8988T (cell line): ENCODE data around the gene CAPN3.

Experiments
- DNase-seq: peaks from one replicate; pipeline ENCODE4 v3.0.0; 2011

Gene CAPN3

DNA sequence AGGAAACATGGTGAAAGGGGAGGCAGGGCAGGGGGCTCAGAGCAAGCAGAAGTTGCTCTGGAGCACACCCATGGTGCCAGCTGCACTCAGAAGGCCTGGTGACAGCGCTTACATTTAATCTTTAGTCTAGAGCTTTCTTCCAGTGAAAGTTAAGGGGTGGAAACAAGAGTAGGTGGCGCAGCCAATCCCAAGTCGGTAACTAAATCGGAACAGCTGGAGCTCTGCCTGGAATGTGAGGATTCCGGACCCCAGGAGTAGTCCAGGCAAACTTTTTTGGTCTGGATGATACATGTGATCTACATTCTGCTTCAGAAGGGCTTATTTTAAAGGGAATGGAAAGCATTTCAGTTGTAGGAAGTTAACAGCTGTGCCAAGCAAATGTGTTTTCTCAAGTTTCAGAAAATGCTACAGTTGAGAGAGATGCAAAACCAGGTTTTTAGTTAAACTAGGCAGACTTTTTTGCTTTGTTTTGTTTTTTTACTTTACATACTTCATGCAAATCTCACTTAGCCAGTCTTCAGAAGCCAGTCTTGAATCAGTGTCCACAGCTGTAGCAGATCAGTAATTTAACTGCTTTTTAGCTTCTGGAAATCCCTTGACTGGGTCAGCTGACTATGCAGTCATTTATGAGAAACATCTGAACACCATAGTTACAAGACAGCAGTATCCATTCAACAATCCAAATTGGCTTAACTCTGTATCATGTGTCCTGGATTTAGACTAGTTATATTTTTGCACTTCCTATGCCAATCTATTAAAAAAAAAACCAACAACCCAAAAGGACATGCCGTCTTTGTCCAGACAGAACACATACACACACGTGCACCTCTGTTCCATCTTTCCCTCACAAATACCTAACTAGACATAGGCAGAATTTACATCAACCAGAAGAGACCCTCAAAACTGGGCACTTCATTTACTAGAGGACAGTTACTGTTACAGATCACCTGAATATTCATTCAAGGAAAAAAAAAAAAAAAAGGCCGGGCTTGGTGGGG lies 98.4 kb downstream of the CAPN3 start:
- DNase-seq: no peak

DNA sequence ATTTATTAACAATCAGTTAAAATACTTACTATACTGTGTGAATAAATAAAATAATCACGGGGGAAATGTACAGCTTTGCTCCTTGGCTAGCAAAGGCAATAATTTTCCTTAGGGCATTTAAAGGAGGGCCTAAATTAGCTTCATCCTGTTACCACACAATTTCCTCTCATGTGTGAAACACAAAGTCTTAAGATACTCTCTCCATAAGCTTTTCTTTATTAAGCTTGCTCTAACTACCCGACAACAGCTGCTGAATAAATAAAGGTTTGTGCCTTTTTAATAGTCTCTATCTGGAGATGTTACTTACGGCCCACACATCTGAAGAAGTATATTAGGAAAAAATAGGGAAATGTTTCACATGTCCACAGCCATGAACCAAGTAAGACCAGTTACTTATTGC lies 102.0 kb downstream of the CAPN3 start:
- DNase-seq: no peak
